ENCODE data around the gene NOD2. TPM values are rescaled to one million over a fixed set of nuclear protein-coding genes. Genes with fewer than 3 reads are reported as not detected.

NOD2 gene
- total RNA-seq, 1 experiment from 2014 or later, result 5.4 TPM

DNA sequence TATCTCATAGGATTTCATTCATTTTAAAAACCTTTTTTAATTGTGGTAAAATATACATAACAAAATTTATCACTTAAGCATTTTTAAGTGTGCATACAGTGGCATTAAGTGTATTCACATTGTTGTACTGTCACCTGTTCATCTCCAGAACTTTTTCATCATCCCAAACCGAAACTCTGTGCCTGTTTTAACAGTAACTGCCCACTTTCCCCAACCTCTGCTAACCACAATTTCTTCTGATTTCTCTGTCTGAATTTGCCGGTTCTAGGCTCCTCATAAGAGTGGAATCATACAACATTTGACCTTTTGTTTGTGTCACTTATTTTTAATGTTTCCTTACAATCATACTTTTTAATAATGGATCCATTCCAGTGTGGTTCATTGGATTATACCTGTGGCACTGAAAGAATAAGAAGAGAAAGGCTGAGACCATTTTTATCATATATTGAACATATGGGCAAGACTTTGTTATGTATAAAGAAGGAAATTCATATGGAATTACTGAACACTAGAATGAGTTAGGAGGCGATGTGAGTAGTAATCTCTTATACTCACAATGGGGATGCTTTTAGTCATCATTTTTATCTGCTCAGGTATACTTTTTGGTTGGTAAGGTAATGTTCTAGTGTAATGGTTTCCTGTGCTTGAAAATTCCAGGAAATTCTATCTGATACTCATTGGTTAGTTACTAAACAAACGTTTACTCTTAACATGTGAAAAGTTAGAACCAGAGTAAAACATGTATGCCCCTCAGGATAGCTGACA, 59.2 kb downstream of the NOD2 start:
- no peak for TF ChIP-seq SRF (IDR thresholded peaks at IDR 0.05; ENCODE audit: low read depth)
- TF ChIP-seq, protein P1, sequence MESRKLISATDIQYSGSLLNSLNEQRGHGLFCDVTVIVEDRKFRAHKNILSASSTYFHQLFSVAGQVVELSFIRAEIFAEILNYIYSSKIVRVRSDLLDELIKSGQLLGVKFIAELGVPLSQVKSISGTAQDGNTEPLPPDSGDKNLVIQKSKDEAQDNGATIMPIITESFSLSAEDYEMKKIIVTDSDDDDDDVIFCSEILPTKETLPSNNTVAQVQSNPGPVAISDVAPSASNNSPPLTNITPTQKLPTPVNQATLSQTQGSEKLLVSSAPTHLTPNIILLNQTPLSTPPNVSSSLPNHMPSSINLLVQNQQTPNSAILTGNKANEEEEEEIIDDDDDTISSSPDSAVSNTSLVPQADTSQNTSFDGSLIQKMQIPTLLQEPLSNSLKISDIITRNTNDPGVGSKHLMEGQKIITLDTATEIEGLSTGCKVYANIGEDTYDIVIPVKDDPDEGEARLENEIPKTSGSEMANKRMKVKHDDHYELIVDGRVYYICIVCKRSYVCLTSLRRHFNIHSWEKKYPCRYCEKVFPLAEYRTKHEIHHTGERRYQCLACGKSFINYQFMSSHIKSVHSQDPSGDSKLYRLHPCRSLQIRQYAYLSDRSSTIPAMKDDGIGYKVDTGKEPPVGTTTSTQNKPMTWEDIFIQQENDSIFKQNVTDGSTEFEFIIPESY (IDR thresholded peaks at IDR 0.05; ENCODE audit: extremely low read depth, insufficient replicate concordance, low read length), result no peak
- TF ChIP-seq RAD21 (IDR thresholded peaks at IDR 0.05; ENCODE audit: low read depth), result no peak
- TF ChIP-seq, protein P2, sequence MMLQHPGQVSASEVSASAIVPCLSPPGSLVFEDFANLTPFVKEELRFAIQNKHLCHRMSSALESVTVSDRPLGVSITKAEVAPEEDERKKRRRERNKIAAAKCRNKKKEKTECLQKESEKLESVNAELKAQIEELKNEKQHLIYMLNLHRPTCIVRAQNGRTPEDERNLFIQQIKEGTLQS (IDR thresholded peaks at IDR 0.05), result no peak
- TF ChIP-seq POLR2A (IDR thresholded peaks at IDR 0.05; ENCODE audit: borderline replicate concordance, extremely low read depth, insufficient read depth, insufficient read length), result no peak
- no peak for TF ChIP-seq SP1 (IDR thresholded peaks at IDR 0.05; ENCODE audit: low read depth)
- no peak for TF ChIP-seq EZH2 (IDR thresholded peaks at IDR 0.05)
- TF ChIP-seq FOSL1 (IDR thresholded peaks at IDR 0.05; ENCODE audit: low read depth), result no peak
- no peak for TF ChIP-seq TCF7L2 (IDR thresholded peaks at IDR 0.05; ENCODE audit: borderline replicate concordance, extremely low read depth, insufficient read depth, insufficient read length)
- Histone ChIP-seq H3K9ac (ENCODE audit: low read length) (no peak overlapping the region), H3K79me2 (ENCODE audit: insufficient read depth, low read length) (no peaks in the 10 kb centered on the region), H2AFZ (ENCODE audit: low read depth, low read length, poor library complexity, severe bottlenecking) (no peak overlapping the region), H3K4me3 (replicated peaks in 1 of 2; ENCODE audit: low read depth in 1 of 2, low read length in 2 of 2) (no peak overlapping the region), H3K9me2 (ENCODE audit: insufficient read depth) (no peaks in the 10 kb centered on the region), H3K36me3 (ENCODE audit: control insufficient read depth in 1 of 2, insufficient read depth in 2 of 2, low read length in 2 of 2) (no peaks in the 10 kb centered on the region), H4K20me1 (ENCODE audit: insufficient read depth) (no peaks in the 10 kb centered on the region), H3K4me1 (ENCODE audit: control insufficient read depth in 1 of 2, insufficient read depth in 2 of 2, low read length in 2 of 2) (no peaks in the 10 kb centered on the region), H3K27ac (ENCODE audit: low read depth, low read length) (no peak overlapping the region), H3K9me3 (ENCODE audit: control insufficient read depth in 1 of 2, insufficient read depth in 1 of 2, low read depth in 1 of 2, low read length in 2 of 2) (no peaks in the 10 kb centered on the region), H3K27me3 (ENCODE audit: insufficient read depth, low read length) (no peaks in the 10 kb centered on the region), H3K4me2 (ENCODE audit: low read length) (no peak overlapping the region)
- ChIA-PET POLR2A (no interaction called here), CTCF (no interaction called here), RAD21 (ENCODE audit: low non-redundant PET in 1 of 2, low total read pairs in 2 of 2, uncharacterized antibody in 2 of 2, unreplicated experiment in 2 of 2) (no interaction called here)
- ATAC-seq, result no peak
- no TSS peak for BruUV-seq (replicated peaks)
- intact Hi-C loops (cut with micrococcal nuclease), result no loop called here
- no peak for DNase-seq (ENCODE audit: low read depth, low spot score)
